KMS-11 (cell line): ENCODE results near the gene EMC1.
"Not testable (repeated sequence)": the region's sequence is repeated elsewhere in the genome, so short reads cannot be mapped to it uniquely, and the experiment has no call there.

Experiments
- H2AFZ ChIP-seq: fragments of 200-600 bp; sonication (generic); 2 replicates; pipeline ENCODE4 v1.6.1; 2016; ENCODE audit warnings: antibody characterized with exemption, mixed run types, low read depth
- H3K27ac ChIP-seq: fragments of 200-600 bp; sonication (generic); 2 replicates; pipeline ENCODE4 v1.6.1; 2016; ENCODE audit warnings: mild to moderate bottlenecking, mixed run types
- H3K27me3 ChIP-seq: fragments of 200-600 bp; sonication (generic); 2 replicates; pipeline ENCODE4 v1.6.1; 2017; ENCODE audit warnings: mild to moderate bottlenecking, low read depth, mixed run types, moderate library complexity; ENCODE audit not compliant: insufficient read depth
- H3K36me3 ChIP-seq: fragments of 200-600 bp; sonication (generic); 2 replicates; pipeline ENCODE4 v1.6.1; 2017; ENCODE audit warnings: mild to moderate bottlenecking, mixed run types; ENCODE audit not compliant: insufficient read depth
- H3K4me1 ChIP-seq: fragments of 200-600 bp; sonication (generic); 2 replicates; pipeline ENCODE4 v1.6.1; 2016; ENCODE audit warnings: mild to moderate bottlenecking, low read depth, mixed run types; ENCODE audit not compliant: poor library complexity, severe bottlenecking
- H3K4me2 ChIP-seq: fragments of 200-600 bp; sonication (generic); 2 replicates; pipeline ENCODE4 v1.7.0; 2016; ENCODE audit warnings: mild to moderate bottlenecking, mixed run types
- H3K4me3 ChIP-seq: fragments of 200-600 bp; sonication (generic); IDR thresholded peaks from 2 replicates; pipeline ENCODE4 v1.6.1; 2017; ENCODE audit warnings: low read depth, low read length, mixed read lengths; ENCODE audit not compliant: insufficient read depth
- H3K79me2 ChIP-seq: fragments of 200-600 bp; sonication (generic); 2 replicates; pipeline ENCODE4 v1.6.1; 2016; ENCODE audit warnings: low read depth, mixed run types; ENCODE audit not compliant: insufficient read depth
- H3K9ac ChIP-seq: fragments of 200-600 bp; sonication (generic); 2 replicates; pipeline ENCODE4 v1.6.1; 2016; ENCODE audit warnings: mild to moderate bottlenecking, mixed run types
- H4K20me1 ChIP-seq: fragments of 200-600 bp; sonication (generic); 2 replicates; pipeline ENCODE4 v1.6.1; 2016; ENCODE audit warnings: mild to moderate bottlenecking, mixed run types; ENCODE audit not compliant: insufficient read depth
- CTCF ChIP-seq: fragments of 200-600 bp; sonication (generic); conservative IDR thresholded peaks from 2 replicates; pipeline ENCODE4 v1.6.1; 2017; ENCODE audit warnings: low read depth, mild to moderate bottlenecking, antibody characterized with exemption, low read length, moderate library complexity, mixed read lengths

EMC1 gene

GRCh38 chr1:19274636-19275035, 23.3 kb upstream of the EMC1 start:
- Histone ChIP-seq H3K27me3 (no peaks in the 10 kb centered on the region), H3K4me1 (no peaks in the 10 kb centered on the region), H3K4me2 (no peak overlapping the region), H4K20me1 (no peaks in the 10 kb centered on the region), H3K27ac (no peak overlapping the region), H3K9ac (no peak overlapping the region), H3K4me3 (no peak overlapping the region), H2AFZ (no peak overlapping the region), H3K79me2 (no peaks in the 10 kb centered on the region), H3K36me3 (no peaks in the 10 kb centered on the region)
- no peak for TF ChIP-seq CTCF

GRCh38 chr1:19273844-19274531, 22.7 kb upstream of the EMC1 start:
- not testable (repeated sequence) for H3K27me3 ChIP-seq, H3K27ac ChIP-seq, H4K20me1 ChIP-seq, H3K79me2 ChIP-seq, H3K4me2 ChIP-seq, H2AFZ ChIP-seq, H3K4me1 ChIP-seq, H3K4me3 ChIP-seq, H3K9ac ChIP-seq, H3K36me3 ChIP-seq

GRCh38 chr1:19273106-19273843, 22.0 kb upstream of the EMC1 start:
- H3K4me1 ChIP-seq: no peaks in the 10 kb centered on the region
- H3K27ac ChIP-seq: no peak overlapping the region
- no peaks in the 10 kb centered on the region for H4K20me1 ChIP-seq
- TF ChIP-seq CTCF: no peak
- no peaks in the 10 kb centered on the region for H3K27me3 ChIP-seq
- no peaks in the 10 kb centered on the region for H3K79me2 ChIP-seq
- no peak overlapping the region for H3K9ac ChIP-seq
- no peak overlapping the region for H2AFZ ChIP-seq
- no peak overlapping the region for H3K4me2 ChIP-seq
- H3K4me3 ChIP-seq: no peak overlapping the region
- no peaks in the 10 kb centered on the region for H3K36me3 ChIP-seq

GRCh38 chr1:19272064-19272463, 20.7 kb upstream of the EMC1 start:
- H3K27ac ChIP-seq: no peak overlapping the region
- no peaks in the 10 kb centered on the region for H4K20me1 ChIP-seq
- H3K4me2 ChIP-seq: no peak overlapping the region
- no peak for TF ChIP-seq CTCF
- H3K79me2 ChIP-seq: no peaks in the 10 kb centered on the region
- H3K4me1 ChIP-seq: no peaks in the 10 kb centered on the region
- no peak overlapping the region for H3K9ac ChIP-seq
- H3K27me3 ChIP-seq: no peaks in the 10 kb centered on the region
- H2AFZ ChIP-seq: no peak overlapping the region
- H3K36me3 ChIP-seq: no peaks in the 10 kb centered on the region
- H3K4me3 ChIP-seq: no peak overlapping the region

- H3K27ac ChIP-seq, H3K4me2 ChIP-seq, H3K27me3 ChIP-seq, H2AFZ ChIP-seq, H3K36me3 ChIP-seq, H3K4me3 ChIP-seq, H4K20me1 ChIP-seq, H3K79me2 ChIP-seq, H3K9ac ChIP-seq, H3K4me1 ChIP-seq: not testable (repeated sequence)
Measured at GRCh38 chr1:19270343-19270730, 19.0 kb upstream of the EMC1 start.

- not testable (repeated sequence) for H3K4me1 ChIP-seq, H3K27me3 ChIP-seq, H3K4me2 ChIP-seq, H3K79me2 ChIP-seq, H2AFZ ChIP-seq, H3K36me3 ChIP-seq, H3K27ac ChIP-seq, H4K20me1 ChIP-seq, H3K4me3 ChIP-seq, H3K9ac ChIP-seq
Measured at GRCh38 chr1:19269427-19270342, 18.4 kb upstream of the EMC1 start.
